DLD1 (cell line): Measurements from ENCODE around the gene SENP1.
"Not testable (repeated sequence)": the region's sequence is repeated elsewhere in the genome, so short reads cannot be mapped to it uniquely, and the experiment has no call there.

ENCODE experiments used
- in situ Hi-C: cut with HindIII; loops from 2 replicates; pipeline ENCODE4 v1.10.0; 2017; ENCODE audit warnings: low sequenced_read_pairs

The SENP1 gene

GRCh38 chr12:48115957-48116356 lies 10.1 kb upstream of the SENP1 start:
- in situ Hi-C loops: no loop called here

DNA sequence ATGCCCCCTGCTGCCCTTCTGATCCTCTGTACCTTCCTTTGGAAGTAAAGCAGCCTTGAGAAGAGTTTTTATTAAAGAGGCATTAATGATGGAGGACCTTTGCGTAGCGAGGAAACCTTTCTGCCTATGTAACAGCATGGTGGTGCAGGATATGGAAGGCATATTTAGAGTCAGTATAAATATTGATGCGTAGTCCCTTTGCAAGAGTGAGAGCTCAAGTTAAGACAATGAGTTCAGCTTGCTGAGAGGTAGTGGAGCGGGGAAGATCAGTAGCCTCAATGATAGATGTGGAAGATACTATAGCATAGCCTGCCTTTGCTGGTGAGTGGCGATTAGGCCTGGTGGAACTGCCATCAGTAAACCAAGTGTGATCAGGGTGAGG lies 5.4 kb upstream of the SENP1 start:
- in situ Hi-C loops: not testable (repeated sequence)

- in situ Hi-C loops: no loop called here
Measured at GRCh38 chr12:48110691-48111311, 4.9 kb upstream of the SENP1 start.

- in situ Hi-C loops: no loop called here
Measured at GRCh38 chr12:48109424-48109823, 3.5 kb upstream of the SENP1 start.

DNA sequence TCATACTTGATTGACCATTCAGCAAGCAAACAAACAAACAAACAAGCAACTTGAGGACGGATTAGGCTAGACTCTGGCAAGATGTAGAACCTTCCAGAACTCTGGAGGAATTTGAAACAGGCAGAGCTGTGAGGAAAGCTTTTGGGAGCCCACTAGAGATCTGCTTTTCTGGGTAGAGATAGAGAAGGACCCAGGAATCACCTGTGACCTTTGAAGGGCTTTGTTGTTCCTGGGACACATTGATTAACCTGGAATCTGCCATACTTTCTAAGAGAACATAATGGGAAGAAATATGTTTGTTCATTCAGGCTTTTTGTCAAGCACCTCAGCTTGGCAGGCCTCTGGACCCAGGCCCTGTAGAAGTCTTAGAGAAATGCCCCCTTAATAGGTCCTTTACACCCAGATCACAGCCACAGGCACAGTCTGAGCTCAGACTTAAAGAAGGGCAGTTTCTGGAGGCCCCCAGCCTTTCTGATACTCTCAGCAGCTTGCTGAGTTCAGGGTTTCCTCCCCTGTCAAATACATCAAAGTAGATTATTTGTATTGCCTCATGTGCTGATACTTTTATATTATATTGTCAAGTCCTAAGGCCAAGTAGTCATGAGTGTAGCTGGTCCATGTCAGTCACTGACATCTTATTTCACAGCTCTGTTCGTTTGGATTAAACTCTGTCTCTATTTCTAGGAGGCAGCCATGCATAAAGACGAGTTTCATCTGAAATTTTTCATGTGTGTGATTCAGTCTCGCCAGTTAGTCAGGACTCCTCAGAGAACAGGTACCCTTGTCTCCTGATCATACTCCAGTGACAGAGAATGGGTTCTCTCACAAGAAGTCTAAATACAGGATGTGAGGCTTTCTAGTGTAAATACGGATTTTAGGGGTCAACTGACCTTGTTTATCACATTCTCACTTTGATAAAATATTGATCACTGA lies 1.1 kb upstream of the SENP1 start:
- in situ Hi-C loops: no loop called here

- in situ Hi-C loops: no loop called here
Measured at GRCh38 chr12:48105321-48105866, 485 bp downstream of the SENP1 start.

GRCh38 chr12:48104531-48104930 lies 1.3 kb downstream of the SENP1 start:
- in situ Hi-C loops: no loop called here

GRCh38 chr12:48092611-48093010 lies 13.3 kb downstream of the SENP1 start:
- in situ Hi-C loops: no loop called here

GRCh38 chr12:48086327-48086726 lies 19.6 kb downstream of the SENP1 start:
- in situ Hi-C loops: no loop called here

- in situ Hi-C loops: no loop called here
Measured at GRCh38 chr12:48084841-48085460, 20.9 kb downstream of the SENP1 start.

- in situ Hi-C loops: no loop called here
Measured at GRCh38 chr12:48084066-48084465, 21.8 kb downstream of the SENP1 start.

- in situ Hi-C loops: no loop called here
Measured at GRCh38 chr12:48080821-48081220, 25.1 kb downstream of the SENP1 start.

GRCh38 chr12:48080285-48080684 lies 25.6 kb downstream of the SENP1 start:
- in situ Hi-C loops: no loop called here

GRCh38 chr12:48078901-48079300 lies 27.0 kb downstream of the SENP1 start:
- in situ Hi-C loops: no loop called here

DNA sequence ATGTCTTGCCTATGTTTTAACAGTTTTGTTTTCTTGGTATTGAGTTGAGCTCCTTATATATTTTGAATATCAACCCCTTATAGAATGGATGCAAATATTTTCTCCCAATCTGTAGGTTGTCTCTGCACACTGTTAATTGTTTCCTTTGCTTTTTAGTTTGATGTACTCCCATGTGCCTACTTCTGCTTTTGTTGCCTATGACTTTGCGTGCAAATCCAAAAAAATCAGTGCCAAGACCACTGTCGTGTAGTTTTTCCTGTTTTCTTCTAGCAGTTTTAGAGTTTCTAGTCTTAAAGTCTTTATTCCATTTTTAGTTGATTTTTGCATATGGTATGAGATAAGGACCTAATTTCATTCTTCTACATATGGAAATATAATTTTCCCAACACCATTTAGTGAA lies 28.8 kb downstream of the SENP1 start:
- in situ Hi-C loops: no loop called here

GRCh38 chr12:48075832-48076231 lies 30.0 kb downstream of the SENP1 start:
- in situ Hi-C loops: no loop called here

DNA sequence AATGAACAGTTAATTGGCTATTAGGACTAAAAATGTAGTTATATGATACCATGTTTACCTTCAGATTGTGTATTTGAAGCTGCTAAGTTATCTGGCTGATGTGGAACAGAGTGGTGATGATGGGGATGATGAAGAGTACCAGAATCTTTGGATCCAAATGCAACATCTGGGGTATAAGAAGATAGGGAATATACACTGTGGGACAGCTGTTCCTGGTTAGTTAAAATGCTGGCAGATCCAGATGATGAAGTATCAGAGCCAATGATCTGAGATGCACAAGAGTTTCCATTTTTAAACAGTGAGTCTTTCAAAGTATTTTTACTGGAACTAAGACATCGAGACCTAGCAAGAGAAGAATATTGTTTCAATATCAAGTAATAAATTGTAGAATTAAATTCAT lies 31.6 kb downstream of the SENP1 start:
- in situ Hi-C loops: no loop called here

GRCh38 chr12:48072266-48072665 lies 33.6 kb downstream of the SENP1 start:
- in situ Hi-C loops: no loop called here

- in situ Hi-C loops: no loop called here
Measured at GRCh38 chr12:48071808-48072207, 34.1 kb downstream of the SENP1 start.

GRCh38 chr12:48070731-48071130 lies 35.1 kb downstream of the SENP1 start:
- in situ Hi-C loops: no loop called here

DNA sequence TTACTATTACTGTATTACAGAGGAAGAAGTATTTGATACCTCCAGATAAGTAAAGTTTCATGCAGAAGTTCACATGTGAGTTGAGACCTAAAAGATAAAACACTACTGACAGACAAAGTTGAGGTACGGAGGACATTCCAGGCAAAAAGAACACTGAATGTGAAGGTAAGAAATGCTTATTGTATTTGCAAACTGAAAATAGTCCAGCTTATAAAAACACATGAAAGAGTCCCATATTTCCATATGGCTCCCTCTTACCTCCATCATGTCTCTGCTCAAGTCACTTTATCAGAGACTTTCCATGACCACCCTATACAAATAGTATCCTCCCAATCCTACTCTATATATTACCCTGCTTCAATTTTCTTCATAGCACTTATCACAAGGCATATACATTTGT lies 35.8 kb downstream of the SENP1 start:
- in situ Hi-C loops: no loop called here

DNA sequence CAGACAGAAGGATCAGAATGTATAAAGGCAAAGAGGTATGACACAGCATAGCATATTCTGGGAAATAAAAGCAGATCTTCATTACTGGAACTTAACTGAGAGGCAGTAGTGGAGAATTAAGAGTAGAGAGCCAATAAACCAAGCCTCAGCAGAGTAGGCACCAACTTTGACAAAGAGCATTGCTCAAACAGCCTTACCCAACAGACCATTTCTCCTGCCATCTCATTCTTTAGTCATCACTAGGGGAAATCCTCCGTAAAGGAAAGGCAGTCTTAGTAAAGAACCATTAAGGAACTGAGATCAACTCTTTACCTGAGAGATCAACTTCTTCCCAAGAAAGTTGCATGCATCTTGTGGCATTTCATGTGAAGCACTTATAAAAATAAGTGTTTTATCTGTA lies 36.6 kb downstream of the SENP1 start:
- in situ Hi-C loops: no loop called here
